ENCODE results near the gene TDO2. TPM values are rescaled to one million over a fixed set of nuclear protein-coding genes. Genes with fewer than 3 reads are reported as not detected.

Gene TDO2
- total RNA-seq, 1 experiment from 2014 or later, result 0.13 TPM

DNA sequence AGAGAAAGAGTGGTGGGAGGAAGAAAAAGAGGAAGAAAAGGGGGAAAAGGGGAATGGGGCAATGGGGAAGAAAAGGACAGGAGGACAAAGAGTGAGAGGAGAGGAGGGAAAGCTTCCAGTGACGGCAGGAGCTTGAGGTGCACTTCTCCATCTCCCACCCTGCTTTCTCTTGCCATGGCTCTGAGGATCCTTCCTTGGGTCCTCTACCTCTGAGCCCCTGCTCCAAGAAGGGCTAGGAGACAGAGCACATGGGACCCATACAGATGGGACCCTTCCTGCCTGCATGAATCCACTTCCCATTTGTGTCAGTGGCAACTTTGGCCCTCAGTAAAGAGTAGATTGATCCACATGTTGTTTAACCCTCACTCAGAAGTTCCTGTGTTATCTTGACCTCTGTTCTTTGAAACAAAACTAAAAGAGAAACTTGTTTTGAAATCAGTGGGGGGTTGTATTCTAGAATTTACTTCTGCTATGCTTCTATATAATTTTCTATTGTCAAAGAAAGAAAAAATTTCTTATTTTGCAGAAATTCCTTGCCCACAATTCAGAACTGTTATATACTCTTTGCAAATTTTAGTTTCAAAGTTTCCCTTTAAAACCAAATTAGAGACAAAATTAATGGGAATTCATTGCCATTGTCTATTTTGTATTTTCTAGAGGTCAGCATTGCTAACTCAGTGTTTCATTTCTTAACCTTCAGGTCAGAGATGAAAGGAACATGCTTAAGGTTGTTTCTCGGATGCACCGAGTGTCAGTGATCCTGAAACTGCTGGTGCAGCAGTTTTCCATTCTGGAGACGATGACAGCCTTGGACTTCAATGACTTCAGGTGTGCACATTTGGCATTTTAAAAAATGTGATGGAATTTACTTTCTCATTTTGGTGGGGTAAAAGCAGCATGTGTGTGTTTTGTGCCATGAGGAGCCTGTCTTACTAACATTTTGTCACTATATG lies 5.0 kb downstream of the TDO2 start (continued):
- TF ChIP-seq ERG (CRISPR knock-in tag; IDR thresholded peaks at IDR 0.05) (no peak), NFYB (CRISPR knock-in tag; conservative IDR thresholded peaks at IDR 0.05; ENCODE audit: low read depth) (no peak), IRF2 (CRISPR knock-in tag; IDR thresholded peaks at IDR 0.05; ENCODE audit: borderline replicate concordance, low read depth) (no peak)

- Mint-ChIP-seq H3K4me1 (peaks cover 9% of the 10 kb centered on the region), H3K27ac (no peak overlapping the region), H3K27me3 (ENCODE audit: low read depth) (no peaks in the 10 kb centered on the region; the same call in 1 of the 2 replicates), H3K36me3 (no peaks in the 10 kb centered on the region), H3K4me3 (no peak overlapping the region), H3K9me3 (no peaks in the 10 kb centered on the region)
- CTCF ChIA-PET, result no interaction called here
- TF ChIP-seq, protein P1, sequence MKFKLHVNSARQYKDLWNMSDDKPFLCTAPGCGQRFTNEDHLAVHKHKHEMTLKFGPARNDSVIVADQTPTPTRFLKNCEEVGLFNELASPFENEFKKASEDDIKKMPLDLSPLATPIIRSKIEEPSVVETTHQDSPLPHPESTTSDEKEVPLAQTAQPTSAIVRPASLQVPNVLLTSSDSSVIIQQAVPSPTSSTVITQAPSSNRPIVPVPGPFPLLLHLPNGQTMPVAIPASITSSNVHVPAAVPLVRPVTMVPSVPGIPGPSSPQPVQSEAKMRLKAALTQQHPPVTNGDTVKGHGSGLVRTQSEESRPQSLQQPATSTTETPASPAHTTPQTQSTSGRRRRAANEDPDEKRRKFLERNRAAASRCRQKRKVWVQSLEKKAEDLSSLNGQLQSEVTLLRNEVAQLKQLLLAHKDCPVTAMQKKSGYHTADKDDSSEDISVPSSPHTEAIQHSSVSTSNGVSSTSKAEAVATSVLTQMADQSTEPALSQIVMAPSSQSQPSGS (CRISPR knock-in tag; IDR thresholded peaks at IDR 0.05; ENCODE audit: borderline replicate concordance, low read depth), result no peak
- TF ChIP-seq ZNF532 (CRISPR knock-in tag; IDR thresholded peaks at IDR 0.05; ENCODE audit: borderline replicate concordance), result no peak
- TF ChIP-seq CBFB (CRISPR knock-in tag; IDR thresholded peaks at IDR 0.05; ENCODE audit: low read depth), result no peak
- TF ChIP-seq, protein P2, sequence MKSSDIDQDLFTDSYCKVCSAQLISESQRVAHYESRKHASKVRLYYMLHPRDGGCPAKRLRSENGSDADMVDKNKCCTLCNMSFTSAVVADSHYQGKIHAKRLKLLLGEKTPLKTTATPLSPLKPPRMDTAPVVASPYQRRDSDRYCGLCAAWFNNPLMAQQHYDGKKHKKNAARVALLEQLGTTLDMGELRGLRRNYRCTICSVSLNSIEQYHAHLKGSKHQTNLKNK (CRISPR knock-in tag; IDR thresholded peaks at IDR 0.05), result no peak
- TF ChIP-seq, protein P3, sequence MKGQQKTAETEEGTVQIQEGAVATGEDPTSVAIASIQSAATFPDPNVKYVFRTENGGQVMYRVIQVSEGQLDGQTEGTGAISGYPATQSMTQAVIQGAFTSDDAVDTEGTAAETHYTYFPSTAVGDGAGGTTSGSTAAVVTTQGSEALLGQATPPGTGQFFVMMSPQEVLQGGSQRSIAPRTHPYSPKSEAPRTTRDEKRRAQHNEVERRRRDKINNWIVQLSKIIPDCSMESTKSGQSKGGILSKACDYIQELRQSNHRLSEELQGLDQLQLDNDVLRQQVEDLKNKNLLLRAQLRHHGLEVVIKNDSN (CRISPR knock-in tag; IDR thresholded peaks at IDR 0.05), result no peak
- TF ChIP-seq E2F4 (CRISPR knock-in tag; IDR thresholded peaks at IDR 0.05; ENCODE audit: borderline replicate concordance, low read depth), result no peak
- TF ChIP-seq FOXK1 (CRISPR knock-in tag; IDR thresholded peaks at IDR 0.05), result no peak
- TF ChIP-seq ELF4 (CRISPR knock-in tag; IDR thresholded peaks at IDR 0.05; ENCODE audit: low read depth), result no peak
- TF ChIP-seq E2F5 (CRISPR knock-in tag; IDR thresholded peaks at IDR 0.05), result no peak
- TF ChIP-seq ZNF423 (CRISPR knock-in tag; IDR thresholded peaks at IDR 0.05), result no peak
- no peak for TF ChIP-seq NFE2L1 (CRISPR knock-in tag; IDR thresholded peaks at IDR 0.05)
- no peak for ATAC-seq
- POLR2A ChIA-PET, result no interaction called here
- DNase-seq (ENCODE audit: low spot score), result no peak
Observed at GRCh38 chr4:155909615-155910226, 6.2 kb downstream of the TDO2 start.
